ENCODE results near the gene LRRC51. TPM values are rescaled to one million over a fixed set of nuclear protein-coding genes. Genes with fewer than 3 reads are reported as not detected.

The LRRC51 gene
- total RNA-seq, 2 experiments from 2014 or later, result 7.0 to 7.7 TPM

- intact Hi-C loops (cut with micrococcal nuclease), result no loop called here
- TF ChIP-seq CTCF (IDR thresholded peaks at IDR 0.05), result no peak
- Mint-ChIP-seq H3K9me3 (no peaks in the 10 kb centered on the region), H3K4me1 (ENCODE audit: low read depth) (no peaks in the 10 kb centered on the region), H3K27ac (no peak overlapping the region), H3K27me3 (no peaks in the 10 kb centered on the region), H3K4me3 (no peak overlapping the region), H3K36me3 (ENCODE audit: low read depth) (peaks cover 9% of the 10 kb centered on the region)
- CTCF ChIA-PET, result no interaction called here
- DNase-seq, result no peak
- ATAC-seq, result no peak
- POLR2A ChIA-PET, result interaction anchor here (1.1 to 1.4 kb wide), 3 partner anchors 10 to 14 kb away, joined by 3 to 4 read pairs (median 3); no protein-coding TSS in a partner anchor
Measured at GRCh38 chr11:72061739-72062396, 18.8 kb upstream of the LRRC51 start.

- Mint-ChIP-seq H3K27ac (no peak overlapping the region), H3K4me3 (no peak overlapping the region), H3K9me3 (no peaks in the 10 kb centered on the region), H3K27me3 (no peaks in the 10 kb centered on the region), H3K4me1 (ENCODE audit: low read depth) (peaks cover 24% of the 10 kb centered on the region), H3K36me3 (ENCODE audit: low read depth) (peaks cover 22% of the 10 kb centered on the region)
- DNase-seq (no peak), ATAC-seq (no peak)
- ChIA-PET CTCF (interaction anchor here (1.3 to 3.2 kb wide), 2 partner anchors 41 to 90 kb away, joined by 3 to 20 read pairs; no protein-coding TSS in a partner anchor), POLR2A (interaction anchor here (0.9 to 1.2 kb wide), 3 partner anchors 13 to 24 kb away, joined by 3 read pairs; no protein-coding TSS in a partner anchor)
- intact Hi-C loops (cut with micrococcal nuclease), result no loop called here
- TF ChIP-seq CTCF (IDR thresholded peaks at IDR 0.05), result no peak
Measured at GRCh38 chr11:72066855-72067254, 13.8 kb upstream of the LRRC51 start.

DNA sequence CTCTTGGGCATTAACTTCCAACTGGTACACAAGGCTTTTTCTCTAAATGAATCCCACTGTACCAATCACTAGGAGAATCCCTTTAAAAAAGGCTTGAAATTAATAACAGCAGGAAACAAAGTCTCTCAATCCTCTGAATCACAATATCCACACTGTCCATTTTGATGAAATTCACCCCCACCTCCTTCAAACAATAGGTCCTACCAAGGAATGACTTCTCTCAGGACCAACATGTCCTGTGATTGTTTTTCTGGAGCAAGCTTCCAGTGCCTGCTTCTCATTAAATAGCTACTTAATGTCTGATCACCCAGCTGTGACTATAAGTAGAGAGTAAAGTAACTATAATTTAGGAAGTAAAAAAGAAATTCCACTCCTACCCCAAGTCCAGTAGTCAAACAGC is 13.4 kb upstream of the LRRC51 start:
- Mint-ChIP-seq H3K27ac (no peak overlapping the region), H3K9me3 (no peaks in the 10 kb centered on the region), H3K4me1 (ENCODE audit: low read depth) (peaks cover 28% of the 10 kb centered on the region), H3K4me3 (no peak overlapping the region), H3K36me3 (ENCODE audit: low read depth) (peaks cover 21% of the 10 kb centered on the region), H3K27me3 (no peaks in the 10 kb centered on the region)
- TF ChIP-seq CTCF (IDR thresholded peaks at IDR 0.05), result no peak
- ChIA-PET CTCF (interaction anchor here (0.6 to 3.2 kb wide), 3 partner anchors 42 to 90 kb away, joined by 3 to 20 read pairs (median 4); no protein-coding TSS in a partner anchor), POLR2A (interaction anchor here (0.9 to 1.4 kb wide), 4 partner anchors 12 to 23 kb away, joined by 3 read pairs; no protein-coding TSS in a partner anchor)
- intact Hi-C loops (cut with micrococcal nuclease), result no loop called here
- DNase-seq (no peak), ATAC-seq (no peak)

DNA sequence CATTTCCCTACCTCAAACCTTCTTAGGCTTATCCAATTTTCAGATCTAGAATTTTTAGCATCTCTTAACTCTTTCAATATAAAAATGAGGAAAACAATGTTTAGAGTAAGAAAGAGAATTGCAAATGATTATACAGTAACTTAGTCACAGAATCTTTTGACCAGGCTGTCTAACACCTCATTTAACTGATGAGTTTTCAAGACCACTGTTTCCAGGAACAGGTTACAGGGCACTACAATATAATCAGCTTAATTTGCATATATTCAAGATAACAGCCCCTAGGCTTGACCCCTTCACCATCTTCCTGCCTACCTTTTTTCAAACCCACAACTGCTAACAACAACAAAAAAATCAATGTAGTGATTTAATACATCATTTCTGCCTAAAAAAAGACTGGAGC is 13.0 kb upstream of the LRRC51 start:
- H3K4me3 Mint-ChIP-seq, result no peak overlapping the region
- no peak for TF ChIP-seq CTCF (IDR thresholded peaks at IDR 0.05)
- intact Hi-C loops (cut with micrococcal nuclease), result no loop called here

DNA sequence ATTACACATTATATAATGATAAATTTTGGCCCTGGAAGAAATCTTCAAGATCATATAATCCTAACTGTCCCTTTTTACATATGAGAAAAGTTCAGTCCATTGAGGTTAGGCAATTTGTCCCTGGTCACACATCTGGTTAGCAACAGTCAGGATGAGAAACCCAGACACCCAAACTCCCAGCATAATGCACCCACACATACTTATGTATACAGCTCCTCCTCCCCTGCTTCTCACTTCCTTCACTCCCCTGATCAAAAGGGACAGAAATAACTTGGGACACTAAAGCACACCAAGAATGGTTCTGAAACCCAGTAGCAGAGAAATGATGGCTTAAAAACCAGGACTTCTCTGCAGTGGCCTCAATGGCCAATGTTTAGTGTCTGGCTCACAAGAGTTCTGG is 11.4 kb upstream of the LRRC51 start:
- no peaks in the 10 kb centered on the region for H3K27me3 Mint-ChIP-seq
- intact Hi-C loops (cut with micrococcal nuclease), result no loop called here
- DNase-seq, result no peak
- H3K4me1 Mint-ChIP-seq (ENCODE audit: low read depth), result peaks cover 36% of the 10 kb centered on the region
- H3K4me3 Mint-ChIP-seq, result no peak overlapping the region
- no peak for TF ChIP-seq CTCF (IDR thresholded peaks at IDR 0.05)
- ChIA-PET POLR2A (interaction anchor here (1.4 kb wide), 1 partner anchor 30 kb away, joined by 3 read pairs; no protein-coding TSS in a partner anchor), CTCF (interaction anchor here (3.2 kb wide), 1 partner anchor 44 kb away, joined by 20 read pairs; no protein-coding TSS in a partner anchor)
- H3K27ac Mint-ChIP-seq, result no peak overlapping the region
- no peak for ATAC-seq
- H3K9me3 Mint-ChIP-seq, result no peaks in the 10 kb centered on the region
- H3K36me3 Mint-ChIP-seq (ENCODE audit: low read depth), result peaks cover 21% of the 10 kb centered on the region

More for the DNA sequence above, 13.0 kb upstream of the LRRC51 start:
- Mint-ChIP-seq H3K36me3 (ENCODE audit: low read depth) (peaks cover 21% of the 10 kb centered on the region), H3K4me1 (ENCODE audit: low read depth) (peaks cover 32% of the 10 kb centered on the region), H3K27ac (no peak overlapping the region), H3K9me3 (no peaks in the 10 kb centered on the region), H3K27me3 (no peaks in the 10 kb centered on the region)
- CTCF ChIA-PET, result interaction anchor here (0.6 to 3.2 kb wide), 3 partner anchors 24 to 76 kb away, joined by 3 to 20 read pairs (median 4); no protein-coding TSS in a partner anchor
- POLR2A ChIA-PET, result interaction anchor here (0.9 to 1.4 kb wide), 3 partner anchors 18 to 23 kb away, joined by 3 read pairs; no protein-coding TSS in a partner anchor
- no peak for ATAC-seq
- no peak for DNase-seq
